Measurements from ENCODE around the gene CDC27.

GRCh38 chr17:47230864-47231263 is 41.8 kb upstream of the CDC27 start:
- TF ChIP-seq ATF3 (CRISPR knock-in tag; conservative IDR thresholded peaks at IDR 0.05) (no peak), NR3C1 (CRISPR knock-in tag; conservative IDR thresholded peaks at IDR 0.05; ENCODE audit: low read depth) (no peak)

All from WTC11 (cell line).